Activated B cell treated with CpG ODN at 0.5 μM for 24 hours (primary cell): Measurements from ENCODE around the gene PROM1. TPM values are rescaled to one million over a fixed set of nuclear protein-coding genes. Genes with fewer than 3 reads are reported as not detected.

Source experiments
- ATAC-seq: fragments of 200-7000 bp; cut with Tn5 transposase; one replicate; pipeline ENCODE4 v1.10.0; 2021; ENCODE audit warnings: low read depth, mild to moderate bottlenecking, moderate library complexity
- CTCF ChIA-PET: fragments of 350-600 bp; sonication (Branson Sonifier 250); formaldehyde crosslinking; loops from one replicate; lab custom pipeline; 2021; ENCODE audit warnings: antibody characterized with exemption; lab: Charles Lee
- POLR2A ChIA-PET: fragments of 350-600 bp; sonication (Branson Sonifier 250); formaldehyde crosslinking; loops from one replicate; lab custom pipeline; 2021; ENCODE audit warnings: antibody characterized with exemption; lab: Charles Lee
- DNase-seq: peaks from one replicate; pipeline ENCODE4 v3.0.0; 2022
- H3K27ac Mint-ChIP-seq: one replicate; pipeline ENCODE4 v1.8.0; 2020; ENCODE audit warnings: mixed read lengths
- H3K27me3 Mint-ChIP-seq: one replicate; pipeline ENCODE4 v1.8.0; 2021; ENCODE audit warnings: mixed read lengths
- H3K36me3 Mint-ChIP-seq: one replicate; pipeline ENCODE4 v1.8.0; 2021; ENCODE audit warnings: low read depth, mixed read lengths
- H3K4me1 Mint-ChIP-seq: one replicate; pipeline ENCODE4 v1.8.0; 2021; ENCODE audit warnings: mixed read lengths
- H3K4me3 Mint-ChIP-seq: one replicate; pipeline ENCODE4 v1.8.0; 2020; ENCODE audit warnings: mild to moderate bottlenecking, mixed read lengths
- H3K9me3 Mint-ChIP-seq: one replicate; pipeline ENCODE4 v1.8.0; 2020; ENCODE audit warnings: mixed read lengths
- intact Hi-C: fragments of 100-400 bp; cut with micrococcal nuclease; formaldehyde crosslinking; loops from one replicate; pipeline ENCODE4 v1.15.1; 2024
- total RNA-seq: library from RNA; stranded (reverse); gene quantifications from 2 replicates; pipeline ENCODE4 v1.2.3, GENCODE V29; 2022
- TF ChIP-seq, protein P1 (sequence below): fragments of 200-600 bp; IDR thresholded peaks from one replicate; pipeline ENCODE4 v1.8.0; 2022; ENCODE audit warnings: antibody characterized with exemption, mild to moderate bottlenecking

Gene PROM1
- total RNA-seq, 1 donor from 2014 or later: not detected

DNA sequence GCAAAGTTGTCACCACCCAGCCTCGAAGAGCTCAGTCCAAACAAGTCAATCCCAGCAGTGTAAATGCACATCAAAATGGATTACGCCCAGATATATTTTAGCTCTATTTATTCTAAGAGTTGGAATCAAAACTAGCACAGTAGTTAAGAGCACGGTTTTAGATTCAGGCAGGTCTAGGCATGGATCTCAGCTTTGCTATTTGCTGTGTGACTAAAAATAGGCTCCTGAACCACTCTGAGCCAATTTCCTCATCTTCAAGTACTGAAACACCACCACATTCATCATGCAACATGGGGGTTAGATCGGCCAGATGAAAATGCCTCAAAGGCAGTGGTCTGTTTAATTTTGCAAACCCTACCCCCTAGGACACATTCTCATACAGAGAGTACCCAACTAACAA lies 65.0 kb downstream of the PROM1 start:
- CTCF ChIA-PET: interaction anchor here (2.4 kb wide), 1 partner anchor 247 kb away, joined by 15 read pairs; no protein-coding TSS in a partner anchor
- POLR2A ChIA-PET: no interaction called here
- H3K4me3 Mint-ChIP-seq: no peak overlapping the region
- no peak for DNase-seq
- H3K27me3 Mint-ChIP-seq: no peaks in the 10 kb centered on the region
- no peaks in the 10 kb centered on the region for H3K4me1 Mint-ChIP-seq
- TF ChIP-seq, protein P1, sequence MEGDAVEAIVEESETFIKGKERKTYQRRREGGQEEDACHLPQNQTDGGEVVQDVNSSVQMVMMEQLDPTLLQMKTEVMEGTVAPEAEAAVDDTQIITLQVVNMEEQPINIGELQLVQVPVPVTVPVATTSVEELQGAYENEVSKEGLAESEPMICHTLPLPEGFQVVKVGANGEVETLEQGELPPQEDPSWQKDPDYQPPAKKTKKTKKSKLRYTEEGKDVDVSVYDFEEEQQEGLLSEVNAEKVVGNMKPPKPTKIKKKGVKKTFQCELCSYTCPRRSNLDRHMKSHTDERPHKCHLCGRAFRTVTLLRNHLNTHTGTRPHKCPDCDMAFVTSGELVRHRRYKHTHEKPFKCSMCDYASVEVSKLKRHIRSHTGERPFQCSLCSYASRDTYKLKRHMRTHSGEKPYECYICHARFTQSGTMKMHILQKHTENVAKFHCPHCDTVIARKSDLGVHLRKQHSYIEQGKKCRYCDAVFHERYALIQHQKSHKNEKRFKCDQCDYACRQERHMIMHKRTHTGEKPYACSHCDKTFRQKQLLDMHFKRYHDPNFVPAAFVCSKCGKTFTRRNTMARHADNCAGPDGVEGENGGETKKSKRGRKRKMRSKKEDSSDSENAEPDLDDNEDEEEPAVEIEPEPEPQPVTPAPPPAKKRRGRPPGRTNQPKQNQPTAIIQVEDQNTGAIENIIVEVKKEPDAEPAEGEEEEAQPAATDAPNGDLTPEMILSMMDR: no peak
- intact Hi-C loops: no loop called here
- no peak overlapping the region for H3K27ac Mint-ChIP-seq
- no peaks in the 10 kb centered on the region for H3K9me3 Mint-ChIP-seq
- ATAC-seq: no peak
- no peaks in the 10 kb centered on the region for H3K36me3 Mint-ChIP-seq

- Mint-ChIP-seq H3K27me3 (no peaks in the 10 kb centered on the region), H3K4me1 (no peaks in the 10 kb centered on the region), H3K36me3 (no peaks in the 10 kb centered on the region), H3K27ac (no peak overlapping the region), H3K4me3 (no peak overlapping the region), H3K9me3 (no peaks in the 10 kb centered on the region)
- TF ChIP-seq, protein P1: no peak
- CTCF ChIA-PET: interaction anchor here (2.4 kb wide), 1 partner anchor 247 kb away, joined by 15 read pairs; no protein-coding TSS in a partner anchor
- DNase-seq (no peak), ATAC-seq (no peak)
- intact Hi-C loops: no loop called here
- POLR2A ChIA-PET: no interaction called here
These were observed 65.7 kb downstream of the PROM1 start for GRCh38 chr4:16018061-16018676.

DNA sequence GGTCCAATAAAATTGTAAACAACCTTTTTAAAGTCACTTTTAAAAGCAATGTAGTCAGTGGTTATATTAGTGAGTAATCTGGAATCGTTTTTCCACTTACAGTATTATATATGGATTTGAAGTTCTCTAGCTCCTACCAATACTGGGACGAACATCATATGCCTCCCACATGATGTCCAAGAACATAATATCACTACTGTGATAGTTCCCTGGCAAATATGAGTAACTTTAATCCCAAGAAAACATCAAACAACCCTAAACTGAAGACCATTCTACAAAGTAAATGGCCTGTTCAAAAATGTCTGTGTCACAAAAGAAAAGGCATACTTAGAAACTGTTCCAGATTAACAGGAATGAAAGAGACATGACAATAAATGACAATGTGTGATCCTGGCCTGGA lies 67.3 kb downstream of the PROM1 start:
- TF ChIP-seq, protein P1: no peak
- DNase-seq (no peak), ATAC-seq (no peak)
- intact Hi-C loops: no loop called here
- no peaks in the 10 kb centered on the region for H3K9me3 Mint-ChIP-seq
- H3K27ac Mint-ChIP-seq: no peak overlapping the region
- H3K4me1 Mint-ChIP-seq: no peaks in the 10 kb centered on the region
- POLR2A ChIA-PET: no interaction called here
- no peak overlapping the region for H3K4me3 Mint-ChIP-seq
- CTCF ChIA-PET: no interaction called here
- no peaks in the 10 kb centered on the region for H3K36me3 Mint-ChIP-seq
- H3K27me3 Mint-ChIP-seq: peaks cover 2% of the 10 kb centered on the region

DNA sequence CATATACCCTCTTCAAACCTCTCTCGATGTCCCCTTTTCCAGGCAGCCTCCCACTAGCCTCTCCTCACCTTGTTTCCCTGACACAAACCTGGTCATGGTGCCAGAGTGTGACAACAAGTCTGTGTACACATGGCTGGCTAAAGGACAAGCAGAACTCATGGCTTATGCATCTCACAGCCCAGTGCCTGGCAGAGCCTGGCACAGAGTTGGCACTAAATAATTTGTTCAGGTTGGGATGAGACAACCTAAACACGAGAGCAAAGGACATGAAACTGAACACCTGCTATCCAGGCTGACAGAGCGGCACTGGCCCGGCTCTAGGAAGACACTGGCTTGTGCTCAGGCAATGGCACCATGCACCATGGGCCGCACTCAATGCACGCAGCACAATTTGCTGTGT lies 72.7 kb downstream of the PROM1 start:
- ATAC-seq: no peak
- Mint-ChIP-seq H3K4me3 (no peak overlapping the region), H3K9me3 (no peaks in the 10 kb centered on the region), H3K4me1 (no peaks in the 10 kb centered on the region), H3K27me3 (peaks cover 7% of the 10 kb centered on the region), H3K36me3 (no peaks in the 10 kb centered on the region), H3K27ac (no peak overlapping the region)
- TF ChIP-seq, protein P1: no peak
- intact Hi-C loops: no loop called here
- DNase-seq: no peak
- POLR2A ChIA-PET: no interaction called here
- CTCF ChIA-PET: interaction anchor here (1.3 kb wide), 1 partner anchor 15 kb away, joined by 4 read pairs; no protein-coding TSS in a partner anchor

DNA sequence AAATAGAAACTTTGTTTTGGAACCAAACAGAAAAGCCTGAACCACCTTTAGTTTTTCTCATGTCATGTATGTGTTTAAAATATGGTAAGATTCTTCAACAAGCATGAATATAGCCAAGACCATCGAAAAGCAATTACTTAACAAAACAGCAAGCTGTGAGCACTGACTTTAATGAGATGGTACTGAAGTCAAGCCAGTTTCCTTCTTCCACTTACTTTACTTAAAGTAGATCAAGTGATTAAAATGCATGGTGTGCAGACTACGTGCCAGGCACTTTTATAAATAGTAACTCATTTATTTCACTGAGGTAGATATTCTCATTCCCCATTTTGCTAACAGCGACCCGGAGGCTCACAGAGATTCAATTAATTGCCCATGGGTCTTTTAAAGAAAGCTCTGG lies 74.7 kb downstream of the PROM1 start:
- no peak overlapping the region for H3K4me3 Mint-ChIP-seq
- TF ChIP-seq, protein P1: no peak
- H3K27ac Mint-ChIP-seq: no peak overlapping the region
- DNase-seq (no peak), ATAC-seq (no peak)
- H3K36me3 Mint-ChIP-seq: no peaks in the 10 kb centered on the region
- intact Hi-C loops: no loop called here
- POLR2A ChIA-PET: no interaction called here
- H3K4me1 Mint-ChIP-seq: no peaks in the 10 kb centered on the region
- CTCF ChIA-PET: no interaction called here
- H3K9me3 Mint-ChIP-seq: no peaks in the 10 kb centered on the region
- peaks cover 7% of the 10 kb centered on the region for H3K27me3 Mint-ChIP-seq
